Sciatic nerve (tissue), 2 donors: ENCODE data around the gene IFNA6. TPM values are rescaled to one million over a fixed set of nuclear protein-coding genes. Genes with fewer than 3 reads are reported as not detected.
"Not testable (repeated sequence)": the region's sequence is repeated elsewhere in the genome, so short reads cannot be mapped to it uniquely, and the experiment has no call there.

Source experiments
- ATAC-seq: fragments of 200-7000 bp; cut with Tn5 transposase; one replicate; pipeline ENCODE4 v1.9.1; 2020; ENCODE audit warnings: mild to moderate bottlenecking, moderate library complexity
- DNase-seq: peaks from one replicate; pipeline ENCODE4 v3.0.0-alpha.2; 2020; ENCODE audit warnings: low spot score
- intact Hi-C: fragments of 100-400 bp; cut with DNase I; formaldehyde crosslinking; loops from one replicate; pipeline ENCODE4 v1.14.2; 2022
- total RNA-seq: library from RNA; stranded (reverse); fragmentation: NEBNext Ultra II Directional; extraction: Animal tissue kit (Norgen Biotek cat#: 25700); gene quantifications from one replicate; pipeline ENCODE4 v1.2.1, GENCODE V29; 2021
- donor health status: DM: no; HTN: no; CAD: no.
- donor health status: DM: no; HTN: no; CAD: no.

IFNA6 gene
- not detected for total RNA-seq

DNA sequence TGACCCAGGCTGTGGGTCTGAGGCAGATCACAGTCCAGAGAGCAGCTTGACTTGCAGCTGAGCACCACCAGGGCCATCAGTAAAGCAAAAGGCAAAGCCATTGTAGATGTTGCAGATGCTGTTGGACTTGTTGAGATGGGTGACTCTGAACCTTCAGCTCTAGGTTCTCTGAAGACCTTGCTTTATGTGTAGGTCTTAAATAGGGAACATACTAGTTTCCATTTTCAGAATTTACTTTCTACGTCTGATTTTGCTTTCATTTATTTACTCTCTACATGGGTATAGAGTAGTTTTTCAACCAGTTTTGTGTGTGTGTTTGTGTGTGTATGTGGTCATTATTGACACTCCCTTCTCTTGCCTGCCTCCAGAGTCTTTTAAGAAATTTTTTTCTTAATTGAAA is at the start of gene IFNA6:
Gene IFNA6 (minus strand): TSS at position 101 of the 400 bp plus-strand sequence. CDS start 0 bp downstream, at position 101.
- ATAC-seq (no peak), DNase-seq (no peak)
- intact Hi-C loops, result no loop called here

DNA sequence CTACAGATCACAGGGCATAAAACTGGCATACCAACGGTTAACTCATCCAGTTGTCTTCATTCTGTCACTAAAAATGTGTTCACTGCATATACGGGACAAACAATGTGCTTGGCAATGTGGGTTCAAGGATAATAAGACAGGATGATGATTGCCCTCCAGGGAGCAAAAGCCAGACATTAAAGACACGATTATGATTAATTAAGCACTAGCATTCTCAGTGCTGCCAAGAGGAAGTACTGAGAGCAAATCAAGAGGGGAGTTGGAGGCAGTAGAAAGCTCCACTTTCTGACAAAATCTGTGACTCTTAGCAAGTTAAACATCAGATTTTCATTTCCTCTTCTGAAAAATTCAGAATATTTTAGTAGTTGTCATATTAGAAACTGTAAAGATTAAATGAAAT is 49.3 kb upstream of the IFNA6 start:
- intact Hi-C loops, result no loop called here
- no peak for ATAC-seq
- no peak for DNase-seq

DNA sequence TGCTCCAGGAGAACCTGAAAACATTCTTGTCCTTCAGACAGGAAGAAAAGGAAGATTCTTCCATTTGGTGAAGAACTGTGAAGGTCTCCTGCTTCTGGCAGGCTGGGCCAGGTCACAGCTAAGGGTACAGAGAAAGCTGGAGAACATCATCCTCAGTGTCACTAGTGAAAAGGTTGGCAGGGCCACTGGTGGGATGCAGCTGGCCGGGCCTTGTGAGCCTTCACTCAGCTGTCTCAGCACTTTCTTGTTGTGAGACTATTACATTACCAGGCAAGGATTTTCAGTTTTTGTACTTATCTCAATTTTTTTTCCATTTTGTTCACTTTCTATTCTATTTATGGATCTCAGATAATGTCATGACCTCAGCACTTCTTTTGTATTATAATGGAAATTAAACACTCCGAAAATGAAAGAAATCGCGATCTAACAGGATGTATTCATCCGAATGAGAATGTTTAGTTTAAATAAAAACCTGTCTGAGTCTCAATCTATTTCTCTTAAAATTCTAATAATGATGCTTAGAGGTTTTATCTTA is 48.3 kb upstream of the IFNA6 start:
- intact Hi-C loops, result no loop called here
- no peak for ATAC-seq
- DNase-seq, result no peak

DNA sequence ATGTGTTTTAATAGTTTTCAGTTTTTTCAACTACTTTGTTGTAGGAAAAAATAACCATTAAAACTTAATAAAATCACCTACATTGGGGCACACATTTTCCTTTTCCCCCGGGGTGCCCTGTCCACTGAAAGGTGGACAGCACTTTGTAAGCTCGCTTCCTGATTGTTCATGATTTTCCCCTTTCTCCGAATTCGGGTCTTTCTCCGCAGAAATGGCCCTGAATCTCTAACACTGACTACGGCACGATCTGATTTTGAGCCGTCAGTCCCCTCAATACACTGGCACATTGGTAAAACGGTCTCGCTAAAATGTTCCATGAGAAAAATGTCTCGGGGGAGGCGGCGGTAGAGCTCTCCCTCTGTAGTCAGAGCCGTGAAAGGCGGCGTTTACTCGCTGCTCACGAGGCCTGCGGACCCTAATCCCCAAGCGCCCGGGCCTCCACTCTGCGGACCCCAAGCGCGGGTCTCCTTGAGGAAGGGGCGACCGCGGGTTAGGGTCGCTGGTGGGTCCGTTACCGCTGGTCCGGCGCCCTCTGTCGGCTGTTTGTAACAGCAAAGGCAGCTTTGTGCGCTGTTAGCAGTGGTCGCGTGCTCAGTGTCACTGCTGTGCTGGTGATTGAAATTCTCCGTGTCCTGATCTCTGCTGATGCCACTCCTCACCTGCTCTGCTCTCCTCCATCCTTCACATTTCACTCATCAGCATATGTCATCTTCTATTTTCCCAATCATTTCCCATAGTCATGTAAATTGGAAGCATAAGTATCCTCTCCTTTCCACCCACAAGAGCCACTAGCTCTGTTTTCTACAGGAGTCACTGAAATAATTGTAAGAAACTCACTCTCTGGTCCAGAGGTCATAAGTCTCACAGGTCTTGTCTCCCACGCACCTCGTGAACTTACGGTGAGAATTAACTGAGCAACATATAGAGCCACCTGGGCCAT is 45.4 kb upstream of the IFNA6 start:
- intact Hi-C loops, result no loop called here
- DNase-seq (peak; percentile 75), ATAC-seq (peak; percentile 75)

DNA sequence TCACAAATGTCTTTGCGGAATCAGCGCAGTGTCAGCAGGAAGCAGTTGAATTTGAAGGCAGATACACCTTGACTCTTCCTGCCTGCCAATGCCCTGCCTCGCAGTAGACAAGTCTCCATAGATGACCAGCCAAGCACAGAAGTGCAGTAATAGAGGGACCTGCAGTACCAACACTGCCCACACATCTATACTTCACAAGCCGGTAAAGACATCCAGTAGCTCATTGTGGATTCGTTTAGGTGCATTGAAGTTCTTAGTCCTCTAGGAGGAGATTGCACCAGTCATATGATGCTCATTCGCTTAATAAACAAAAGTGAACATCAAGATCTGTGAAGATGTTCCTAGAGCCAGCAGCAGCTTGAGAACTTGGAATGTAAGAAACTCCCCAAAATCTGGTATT is 41.6 kb upstream of the IFNA6 start:
- ATAC-seq (no peak), DNase-seq (no peak)
- intact Hi-C loops, result no loop called here

DNA sequence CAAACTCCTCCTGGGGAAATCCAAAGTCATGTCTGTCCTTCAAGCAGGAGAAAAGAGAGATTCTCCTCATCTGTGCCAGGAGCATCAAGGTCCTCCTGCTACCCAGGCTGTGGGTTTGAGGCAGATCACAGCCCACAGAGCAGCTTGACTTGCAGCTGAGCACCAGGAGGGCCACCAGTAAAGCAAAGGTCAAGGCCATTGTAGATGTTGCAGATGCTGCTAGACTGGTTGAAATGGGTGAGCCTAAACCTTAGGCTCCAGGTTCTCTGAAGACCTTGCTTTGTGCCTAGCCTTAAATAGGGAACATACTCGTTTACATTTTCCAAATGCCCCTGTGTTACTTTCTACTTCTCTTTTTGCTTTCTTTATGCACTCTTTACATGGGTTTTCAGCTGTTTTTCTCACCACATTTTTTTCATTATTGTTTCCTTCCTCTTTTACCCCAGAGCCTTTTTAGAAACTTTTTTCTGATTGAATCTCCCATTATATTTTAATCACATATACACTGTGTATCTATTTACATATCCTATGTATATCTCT is 34.5 kb upstream of the IFNA6 start, which contains the start of gene IFNA2:
Gene IFNA2 (minus strand): TSS at position 268 of the 540 bp plus-strand sequence. CDS start 69 bp downstream, at position 199.
- intact Hi-C loops, result no loop called here
- ATAC-seq (no peak), DNase-seq (no peak)

DNA sequence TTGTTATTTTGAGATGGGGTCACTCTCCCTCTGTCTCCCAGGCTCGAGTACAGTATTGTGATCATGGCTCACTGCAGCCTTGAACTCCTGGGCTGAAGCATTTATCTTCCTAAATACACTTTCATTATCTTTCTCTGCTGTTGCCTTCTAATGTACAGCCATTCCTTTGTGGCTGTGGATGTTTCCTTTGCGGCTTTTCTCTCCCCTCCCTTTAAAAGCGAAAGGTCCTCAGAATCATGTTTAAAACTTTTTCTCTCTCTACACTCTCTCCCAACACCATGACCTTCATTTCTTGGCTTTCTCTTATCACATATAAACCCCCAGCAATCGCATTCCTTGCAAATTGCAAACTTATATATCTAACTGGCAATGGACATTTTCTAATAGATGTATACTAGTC is 32.9 kb upstream of the IFNA6 start:
- intact Hi-C loops, result no loop called here
- no peak for DNase-seq
- ATAC-seq, result no peak

DNA sequence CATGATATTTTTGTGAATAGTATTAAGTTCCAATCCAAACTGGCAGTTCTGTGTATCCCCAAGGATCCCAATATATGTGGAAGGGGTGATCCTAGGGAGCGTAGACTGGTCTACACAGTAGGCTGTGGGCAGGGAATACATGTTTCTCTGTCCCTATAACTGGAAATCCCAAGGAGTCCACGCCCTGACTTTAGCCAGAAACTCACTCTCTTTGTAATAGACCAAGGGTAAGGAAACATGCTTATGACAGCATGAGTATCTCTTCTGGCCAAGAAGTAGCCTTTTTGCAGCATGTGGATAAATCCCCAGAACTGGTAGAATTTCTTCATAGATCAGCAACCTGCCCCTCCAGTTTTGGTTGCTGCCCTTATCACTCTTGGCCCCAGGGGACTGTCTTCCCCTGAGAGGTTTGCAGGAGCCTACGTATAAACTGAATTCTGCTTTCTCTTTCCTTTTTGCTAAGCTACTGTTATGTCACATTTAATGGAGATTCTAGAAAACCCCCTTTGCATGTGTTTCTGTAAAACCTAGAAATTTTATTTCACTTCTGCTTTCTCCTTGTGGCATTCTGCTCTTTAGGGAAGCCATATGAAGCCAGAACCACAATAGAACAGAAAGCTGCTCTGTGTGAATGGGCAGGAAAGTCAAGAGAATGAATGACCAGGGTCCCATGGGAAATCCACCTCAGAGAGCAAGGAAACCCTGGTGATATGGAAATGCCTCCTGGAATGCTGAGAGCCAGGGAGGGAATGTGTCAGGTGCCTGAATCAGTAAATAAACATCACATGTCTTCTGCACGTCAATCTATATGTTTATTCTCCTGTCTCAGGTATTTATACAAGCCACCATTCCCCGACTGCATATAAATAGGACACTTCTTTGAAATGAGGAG is 31.0 kb upstream of the IFNA6 start:
- ATAC-seq (peak; percentile 48), DNase-seq (no peak)
- intact Hi-C loops, result no loop called here

DNA sequence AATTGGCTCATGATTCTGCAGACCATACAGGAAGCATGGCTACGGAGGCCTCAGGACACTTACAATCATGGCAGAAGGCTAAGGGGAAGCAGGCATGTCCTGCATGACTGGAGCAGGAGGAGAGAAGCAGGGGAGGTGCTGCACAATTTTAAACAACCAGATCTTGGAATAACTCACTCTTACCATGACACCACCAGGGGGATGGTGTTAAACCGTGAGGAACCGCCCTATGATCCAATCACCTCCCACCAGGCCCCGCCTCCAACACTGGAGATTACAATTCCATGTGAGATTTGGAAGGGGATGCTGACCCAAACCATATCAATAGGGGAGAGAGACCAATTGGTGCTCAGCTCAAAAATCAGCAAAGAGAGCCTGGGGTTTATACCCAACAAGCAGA is 20.8 kb upstream of the IFNA6 start:
- intact Hi-C loops, DNase-seq, ATAC-seq: not testable (repeated sequence)

DNA sequence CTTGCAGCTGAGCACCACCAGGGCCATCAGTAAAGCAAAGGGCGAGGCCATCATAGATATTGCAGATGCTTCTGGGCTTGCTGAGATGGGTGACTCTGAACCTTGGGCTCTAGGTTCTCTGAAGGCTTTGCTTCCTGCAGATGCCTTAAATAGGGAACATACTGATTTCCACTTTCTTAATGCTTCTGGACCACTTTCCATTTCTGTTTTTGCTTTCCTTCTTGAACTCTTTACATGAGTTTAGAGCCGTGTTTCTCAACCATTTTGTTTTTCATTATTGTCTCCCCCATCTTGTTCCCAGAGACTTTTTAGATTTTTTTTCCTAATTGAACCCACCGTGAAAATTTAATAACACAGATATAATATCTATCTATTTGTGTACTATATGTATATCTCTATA is 17.3 kb upstream of the IFNA6 start, which contains the start of gene IFNA13:
Gene IFNA13 (minus strand): TSS at position 101 of the 400 bp plus-strand sequence. CDS start 47 bp downstream, at position 54.
- ATAC-seq, result no peak
- intact Hi-C loops, result no loop called here

DNA sequence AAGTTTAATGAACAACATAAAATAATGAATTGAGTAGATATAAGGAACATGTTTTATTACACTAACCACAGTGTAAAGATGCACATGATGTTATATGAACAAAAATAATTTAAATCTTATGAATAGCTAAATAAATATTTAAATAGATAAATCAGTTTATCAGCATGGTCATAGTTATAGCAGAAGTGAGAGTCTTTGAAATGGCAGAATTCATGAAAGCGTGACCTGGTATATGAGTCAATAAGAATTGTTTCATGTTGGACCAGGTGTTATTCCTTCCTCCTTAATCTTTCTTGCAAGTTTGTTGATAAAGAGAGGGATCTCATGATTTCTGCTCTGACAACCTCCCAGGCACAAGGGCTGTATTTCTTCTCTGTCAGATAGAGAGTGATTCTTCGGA is 16.5 kb upstream of the IFNA6 start:
- ATAC-seq, intact Hi-C loops: not testable (repeated sequence)

More for the DNA sequence above, 17.3 kb upstream of the IFNA6 start, which contains the start of gene IFNA13:
- DNase-seq, result no peak

DNA sequence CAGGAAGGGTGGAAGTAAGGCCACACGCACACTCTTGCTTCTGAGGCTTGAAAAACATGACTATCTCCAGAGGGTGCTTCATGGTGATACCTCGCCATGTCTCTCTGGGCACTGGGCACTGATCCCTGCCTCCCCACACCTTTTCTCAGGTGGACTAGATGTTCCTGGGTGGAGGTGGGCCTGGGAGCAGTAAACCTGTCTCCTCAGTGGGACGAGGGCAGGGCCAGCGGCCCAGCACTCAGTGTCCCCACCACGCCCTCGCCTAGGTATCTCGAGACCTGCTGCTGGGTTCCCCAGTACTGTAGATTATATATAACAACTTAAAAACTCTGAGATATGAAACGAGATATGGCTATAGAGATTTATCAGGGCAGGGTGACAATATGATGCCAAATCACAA is 11.6 kb upstream of the IFNA6 start:
- DNase-seq, result no peak
- ATAC-seq, result no peak
- intact Hi-C loops, result no loop called here

More for the DNA sequence above, 16.5 kb upstream of the IFNA6 start:
- DNase-seq, result not testable (repeated sequence)

DNA sequence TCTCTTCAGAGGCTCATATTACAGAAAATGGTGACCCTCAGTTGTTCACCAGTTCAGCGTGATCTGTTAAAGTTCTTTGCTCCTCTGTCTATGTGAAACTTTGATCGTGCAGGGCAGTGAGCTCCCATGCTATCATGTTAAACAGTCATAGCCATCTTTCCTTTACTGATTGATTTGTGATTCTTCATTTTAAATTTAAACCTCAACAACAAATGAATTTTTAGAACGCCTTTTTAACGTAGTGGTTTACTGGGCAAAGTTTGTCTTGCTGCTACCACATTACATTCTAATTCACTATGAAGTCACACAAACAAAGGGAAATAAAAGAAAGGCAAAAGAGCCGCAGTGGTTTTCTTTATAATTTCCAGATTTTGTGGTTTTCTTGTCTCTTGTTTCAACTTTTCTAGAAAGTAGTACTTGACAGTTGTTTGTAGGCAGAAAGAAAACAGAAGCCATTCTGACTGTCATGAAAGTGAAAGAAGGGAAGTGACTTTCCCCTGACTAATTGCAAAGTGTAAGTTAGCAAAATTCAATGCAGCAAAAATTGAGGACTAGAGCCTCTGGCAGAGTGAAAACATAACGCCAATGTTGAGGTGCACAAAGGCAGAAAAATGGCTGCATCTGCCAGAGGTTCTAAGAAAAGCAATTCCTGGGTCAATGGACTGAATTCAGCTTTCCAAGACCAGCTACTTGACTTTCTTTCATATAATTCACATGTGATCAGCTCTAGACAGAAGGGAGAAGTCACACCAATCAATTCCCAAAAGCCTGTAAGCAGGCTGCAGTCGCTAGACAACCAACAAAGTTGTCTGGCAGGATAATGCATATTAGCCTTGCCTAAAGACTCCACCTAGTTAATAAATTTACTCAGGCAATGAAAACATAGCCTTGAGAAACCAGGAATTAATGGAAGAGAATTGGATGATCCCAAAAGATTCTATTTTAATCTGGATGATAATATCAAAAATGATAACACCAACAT is 7.1 kb upstream of the IFNA6 start:
- DNase-seq (no peak), ATAC-seq (no peak)
- intact Hi-C loops, result no loop called here

DNA sequence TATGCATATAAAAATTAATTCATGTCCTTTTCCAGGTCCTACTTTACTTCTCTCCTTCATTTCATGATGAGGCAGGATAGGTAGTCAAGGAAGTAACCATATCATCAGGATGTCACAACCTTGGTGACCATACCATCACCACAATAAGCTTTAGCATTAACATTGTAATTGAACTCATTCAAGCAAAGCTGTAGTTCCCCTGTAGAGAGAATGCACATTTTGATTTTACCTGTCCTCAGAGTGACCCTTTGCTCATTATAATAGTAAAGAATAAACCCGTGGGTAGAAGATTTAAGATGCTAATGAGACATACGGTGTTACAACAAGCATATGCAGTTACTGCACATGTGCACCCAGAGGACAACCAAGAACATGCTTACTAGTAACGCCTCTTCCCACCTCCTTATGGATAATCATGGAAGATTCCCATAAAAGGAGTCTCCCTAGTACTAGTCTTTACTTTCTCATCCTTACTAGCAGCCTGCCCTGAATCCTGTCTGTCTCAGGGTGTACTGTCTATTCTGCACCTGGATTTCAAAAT is 2.2 kb downstream of the IFNA6 start:
- intact Hi-C loops, result no loop called here
- ATAC-seq, result no peak
- DNase-seq, result no peak

DNA sequence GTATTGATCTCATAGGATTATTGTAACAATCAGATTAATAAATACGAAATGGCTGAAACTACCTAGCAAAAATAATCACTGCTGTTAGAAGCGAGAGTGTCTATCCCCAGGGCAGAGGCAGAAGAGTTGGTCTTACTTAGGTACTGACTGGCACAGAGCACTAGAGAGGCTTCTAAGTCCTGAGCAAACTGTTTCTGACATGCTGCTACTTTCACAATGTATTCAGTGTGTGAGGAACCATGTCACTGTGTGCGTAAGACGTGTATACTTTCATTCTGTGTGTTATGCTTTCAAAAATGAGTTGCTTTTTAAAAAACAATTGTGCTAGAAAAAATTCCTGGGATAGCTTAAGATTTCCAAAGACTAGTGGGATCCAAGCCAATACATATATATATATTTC is 10.0 kb downstream of the IFNA6 start:
- intact Hi-C loops, result no loop called here
- ATAC-seq (no peak), DNase-seq (no peak)

DNA sequence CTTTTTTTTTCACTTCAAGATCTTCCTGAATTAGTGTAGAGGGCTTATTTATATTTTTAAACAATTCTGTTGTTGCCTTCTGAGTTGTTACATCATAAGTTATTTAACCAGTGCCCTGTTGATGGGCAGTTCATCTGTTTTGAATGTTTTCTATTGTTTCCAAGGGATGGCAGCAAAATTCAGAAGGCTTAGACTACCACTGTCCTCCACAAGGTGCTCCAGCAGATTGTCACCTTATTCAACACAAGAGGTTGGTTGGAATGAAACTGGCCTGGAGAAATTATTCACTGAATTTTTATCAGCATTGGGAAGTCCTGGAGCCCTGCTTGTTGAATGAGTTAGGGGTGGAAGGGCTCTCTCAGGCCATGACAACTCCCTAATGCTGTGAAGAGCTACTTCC is 14.2 kb downstream of the IFNA6 start:
- ATAC-seq (no peak), DNase-seq (no peak)
- intact Hi-C loops, result no loop called here
